ENCODE measurements around the gene SUPT20HL1.
"Not testable (repeated sequence)": the region's sequence is repeated elsewhere in the genome, so short reads cannot be mapped to it uniquely, and the experiment has no call there.

SUPT20HL1 gene

DNA sequence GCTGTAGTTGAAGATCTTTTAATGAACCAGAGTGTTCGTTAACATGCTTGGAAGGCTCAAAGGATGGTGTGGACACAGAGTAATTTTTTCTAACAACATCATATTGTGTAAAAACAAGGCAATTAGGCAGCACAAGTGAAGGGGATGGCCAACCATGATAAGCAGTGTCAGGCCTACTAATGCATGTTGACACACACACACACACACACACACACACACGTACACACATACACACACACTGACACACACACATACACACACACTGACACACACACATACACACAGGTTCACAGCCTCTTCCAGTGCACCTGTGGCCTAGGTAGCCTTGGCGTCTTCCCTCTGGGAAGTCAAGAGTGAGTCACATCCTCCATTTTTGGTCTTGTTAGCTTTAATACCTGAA is at the start of gene SUPT20HL1:
TSS of gene SUPT20HL1 (plus strand) at position 368 of the 400 bp plus-strand sequence. CDS start 2,122 bp downstream, outside the sequence.
- no peak for DNase-seq (ENCODE audit: low read depth)

DNA sequence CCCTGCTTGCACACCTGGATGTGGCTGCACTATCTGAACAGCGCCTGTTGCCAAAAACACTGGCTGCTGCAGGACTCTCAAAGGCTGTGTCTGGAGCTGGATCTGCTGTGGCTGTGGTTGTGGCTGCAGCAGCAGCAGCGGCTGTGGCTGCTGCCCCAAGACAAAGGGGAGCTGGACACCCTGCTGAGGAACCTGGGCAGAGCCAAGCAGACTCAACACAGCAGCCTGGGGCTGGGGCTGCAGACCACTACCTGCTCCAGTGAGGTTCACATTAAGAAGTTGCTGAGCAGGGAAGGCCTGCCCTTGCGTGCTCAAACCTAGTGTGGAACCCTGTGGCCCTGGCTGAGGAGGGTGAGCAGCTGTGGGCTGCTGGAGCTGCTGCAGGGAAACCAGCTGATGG is 49.5 kb upstream of the SUPT20HL1 start:
- not testable (repeated sequence) for DNase-seq (ENCODE audit: low read depth)

DNA sequence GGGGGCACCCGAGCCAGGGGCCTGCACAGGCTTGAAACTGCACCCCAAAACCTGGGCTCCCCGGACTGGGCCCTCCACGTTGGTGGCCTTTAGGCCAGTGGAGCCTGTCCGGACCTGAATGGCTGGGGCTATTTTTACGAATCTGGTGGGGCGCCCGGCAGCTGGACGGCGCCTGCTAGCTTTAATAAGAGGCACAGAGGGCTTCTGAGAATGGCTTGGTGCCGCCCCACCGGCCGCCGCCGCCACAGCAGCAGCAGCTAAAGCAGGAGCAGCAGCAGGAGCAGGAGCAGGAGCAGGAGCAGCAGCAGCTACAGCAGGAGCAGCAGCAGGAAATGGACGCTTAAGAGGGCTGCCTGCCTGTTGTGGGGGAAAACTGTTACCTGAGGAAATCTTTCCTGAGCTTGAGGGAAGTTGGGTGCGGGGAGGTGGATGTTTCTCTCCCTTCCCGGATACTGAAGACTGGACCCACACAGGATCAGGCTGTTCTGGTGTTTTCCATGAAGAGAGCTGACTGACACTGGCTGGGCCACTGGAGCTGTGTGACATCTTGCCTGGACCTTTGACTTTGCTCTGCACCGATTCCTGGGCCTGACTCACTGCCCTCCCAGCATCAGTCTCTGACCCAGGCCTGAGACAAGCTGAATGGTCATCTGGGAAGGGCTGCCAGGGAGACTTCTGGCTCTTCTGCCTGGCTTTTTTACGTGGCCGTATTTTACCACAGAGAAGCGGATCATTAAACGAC is 48.8 kb upstream of the SUPT20HL1 start:
- DNase-seq (ENCODE audit: low read depth), result not testable (repeated sequence)

DNA sequence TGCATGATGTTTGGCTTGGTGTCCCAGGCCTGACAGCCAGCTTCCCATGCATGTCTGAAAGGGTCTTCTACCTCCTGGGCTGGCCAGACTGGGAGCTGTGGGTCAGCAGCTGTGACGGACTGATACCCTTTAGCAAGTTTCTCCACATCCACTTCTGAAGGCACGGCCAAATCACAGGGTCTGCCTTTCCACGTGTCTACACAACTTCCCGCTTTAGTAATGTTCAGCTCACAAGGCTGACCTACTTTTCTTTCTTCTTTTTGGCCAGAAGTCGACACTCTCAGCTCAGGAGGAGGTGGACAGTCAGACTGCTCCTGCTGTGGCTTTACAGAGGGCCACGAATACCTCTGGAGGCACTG is 48.2 kb upstream of the SUPT20HL1 start:
- not testable (repeated sequence) for DNase-seq (ENCODE audit: low read depth)

DNA sequence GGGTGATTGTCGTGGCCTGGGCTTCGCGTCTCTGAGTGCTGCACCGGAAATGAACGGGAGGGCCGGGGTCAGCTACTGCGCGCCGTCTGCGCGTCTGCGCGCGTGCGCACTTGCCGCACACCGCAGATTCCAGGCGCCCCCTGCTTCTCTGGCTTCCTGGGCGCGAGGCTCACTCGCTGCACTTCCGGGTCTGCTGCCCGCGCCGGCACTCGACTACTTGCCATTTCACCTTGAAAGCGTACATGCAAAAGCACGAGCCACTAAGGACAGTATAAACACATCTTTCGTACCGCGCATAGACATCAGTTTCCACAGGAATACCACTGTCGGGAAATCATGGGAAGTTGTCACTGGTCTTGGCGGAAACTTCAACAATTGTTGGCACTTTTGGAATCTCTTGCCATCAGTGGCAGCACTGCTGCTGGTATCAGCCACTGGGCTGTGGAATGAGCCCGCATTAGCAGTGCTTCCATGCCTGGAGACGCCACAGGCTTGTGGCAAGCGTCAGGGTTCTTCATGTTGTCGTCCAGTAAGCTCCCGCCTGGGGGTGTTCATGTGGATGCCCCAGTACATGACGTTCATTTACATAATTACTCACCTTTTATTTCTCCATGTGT is 46.3 kb upstream of the SUPT20HL1 start, which contains the start of gene SUPT20HL2:
TSS of gene SUPT20HL2 (minus strand) at position 51 of the 617 bp plus-strand sequence. CDS start 754 bp downstream, outside the sequence.
- DNase-seq (ENCODE audit: low read depth), result no peak

DNA sequence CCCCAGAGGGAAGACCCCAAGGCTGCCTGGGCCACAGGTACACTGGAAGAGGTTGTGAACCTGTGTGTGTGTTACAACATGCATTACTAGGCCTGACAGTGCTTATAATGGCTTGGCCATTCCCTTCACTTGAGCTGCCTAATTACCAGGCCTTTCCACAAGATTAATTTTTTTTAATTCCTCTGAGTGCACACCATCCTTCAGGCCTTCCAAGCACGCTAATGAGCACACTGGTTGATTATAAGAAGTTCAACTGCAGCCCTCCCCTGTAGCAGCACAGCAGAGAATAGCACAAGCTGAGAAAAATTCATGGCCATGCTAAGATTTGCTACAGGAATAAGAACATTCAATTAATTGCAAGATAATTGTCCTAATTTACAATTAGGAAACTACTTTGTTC is 44.3 kb upstream of the SUPT20HL1 start:
- DNase-seq (ENCODE audit: low read depth), result no peak

DNA sequence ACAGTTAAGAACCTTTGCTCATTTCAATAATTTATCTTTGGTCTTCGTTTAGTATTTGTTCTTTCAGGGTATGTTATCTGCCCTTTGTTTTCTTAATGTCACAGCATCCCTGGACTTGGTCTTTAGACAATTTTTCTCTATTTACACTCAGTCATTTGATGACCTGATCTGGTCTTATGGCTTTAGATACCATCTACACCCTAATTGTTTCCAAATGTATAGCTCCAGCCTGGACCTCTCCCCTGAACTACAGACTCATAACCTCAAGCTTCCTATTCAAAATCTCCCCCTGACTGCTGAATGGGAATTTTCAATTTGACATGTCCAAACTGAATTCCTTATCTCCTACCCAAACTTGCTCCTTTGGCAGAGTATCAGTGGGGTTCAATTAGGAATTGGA is 42.9 kb upstream of the SUPT20HL1 start:
- no peak for DNase-seq (ENCODE audit: low read depth)

DNA sequence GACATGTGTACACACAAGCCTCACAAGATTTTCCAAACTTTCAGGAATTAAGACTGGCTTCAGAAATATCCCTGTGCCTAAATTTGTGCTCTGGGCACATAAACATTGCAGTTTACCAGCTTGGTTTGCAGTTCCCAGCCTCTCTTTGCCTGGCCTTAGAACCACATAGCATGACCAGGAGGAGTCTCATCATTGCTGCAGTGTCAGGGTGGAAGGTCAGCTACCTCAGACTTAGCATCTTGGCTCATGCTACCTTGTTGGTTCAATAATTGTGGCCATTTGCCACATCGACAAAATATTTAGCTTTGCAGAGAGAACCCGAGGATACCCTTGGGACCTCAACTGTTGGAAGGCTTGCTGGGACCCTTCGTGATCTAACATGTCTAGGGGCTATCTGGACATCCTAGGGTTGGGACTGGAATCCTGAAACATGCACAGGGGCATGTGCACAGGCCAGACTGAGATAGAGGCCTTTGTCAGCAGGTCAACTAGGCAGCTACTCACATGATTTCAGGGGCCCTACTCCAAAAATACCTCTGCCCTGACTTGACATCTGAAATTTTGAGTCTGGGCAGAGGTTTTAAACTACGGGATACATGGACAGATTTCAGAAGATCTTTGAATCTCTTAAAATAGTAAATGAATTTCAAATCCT is 38.6 kb upstream of the SUPT20HL1 start:
- no peak for DNase-seq (ENCODE audit: low read depth)

DNA sequence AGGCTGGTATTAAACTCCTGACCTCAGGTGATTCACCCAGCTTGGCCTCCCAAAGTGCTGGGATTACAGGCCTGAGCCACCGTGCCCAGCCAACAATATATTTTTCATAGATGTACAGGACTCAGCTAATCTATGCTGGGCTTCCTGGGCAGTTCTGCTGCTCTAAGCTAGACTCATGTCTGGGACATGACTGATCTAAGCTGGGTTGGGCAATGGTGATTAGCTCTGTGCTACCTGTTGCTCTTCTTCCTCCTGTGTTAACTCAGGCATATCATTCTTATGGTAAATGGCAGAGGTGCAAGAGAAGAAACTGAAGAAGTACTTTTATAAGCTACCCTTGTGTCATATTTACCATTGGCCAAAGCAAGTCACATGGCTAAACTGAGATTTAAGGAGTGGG is 35.2 kb upstream of the SUPT20HL1 start:
- DNase-seq (ENCODE audit: low read depth), result no peak

DNA sequence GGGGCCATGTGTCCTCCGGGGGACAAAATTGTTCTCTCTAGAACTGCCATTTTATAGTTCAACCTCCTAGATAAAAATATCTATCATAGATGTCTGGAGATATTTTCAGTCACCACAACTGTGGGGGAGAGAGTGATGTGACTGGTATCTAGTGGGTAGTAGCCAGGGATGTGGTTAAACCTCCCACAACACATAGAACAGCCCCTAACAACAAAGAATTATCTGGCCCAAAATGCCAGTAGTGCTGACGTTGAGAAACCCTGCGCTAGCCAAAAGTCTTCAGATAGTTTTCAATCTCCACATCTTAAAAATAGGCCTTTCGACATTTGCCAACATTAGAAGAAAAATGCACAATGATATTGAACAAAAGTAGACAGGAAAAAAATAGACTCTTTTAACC is 27.6 kb upstream of the SUPT20HL1 start:
- peak; percentile 18 for DNase-seq (ENCODE audit: low read depth)

DNA sequence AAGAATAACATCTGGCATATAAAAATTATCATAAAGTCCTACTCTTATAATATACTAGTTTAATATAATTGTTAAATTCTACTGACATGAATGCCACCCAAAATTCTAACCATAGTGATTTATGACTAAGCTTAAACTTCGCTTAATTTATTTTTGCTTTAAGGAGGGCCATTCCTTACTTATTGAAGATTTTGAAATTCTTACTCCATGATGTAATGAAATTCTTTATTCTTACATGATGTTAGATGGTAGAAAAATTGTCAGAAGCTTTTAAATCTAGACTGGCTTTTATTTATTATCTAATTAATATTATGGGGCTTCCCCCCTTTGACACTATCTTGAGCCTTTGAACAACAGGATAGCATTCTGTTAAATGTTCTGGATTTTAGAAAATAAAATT is 27.1 kb upstream of the SUPT20HL1 start:
- no peak for DNase-seq (ENCODE audit: low read depth)

DNA sequence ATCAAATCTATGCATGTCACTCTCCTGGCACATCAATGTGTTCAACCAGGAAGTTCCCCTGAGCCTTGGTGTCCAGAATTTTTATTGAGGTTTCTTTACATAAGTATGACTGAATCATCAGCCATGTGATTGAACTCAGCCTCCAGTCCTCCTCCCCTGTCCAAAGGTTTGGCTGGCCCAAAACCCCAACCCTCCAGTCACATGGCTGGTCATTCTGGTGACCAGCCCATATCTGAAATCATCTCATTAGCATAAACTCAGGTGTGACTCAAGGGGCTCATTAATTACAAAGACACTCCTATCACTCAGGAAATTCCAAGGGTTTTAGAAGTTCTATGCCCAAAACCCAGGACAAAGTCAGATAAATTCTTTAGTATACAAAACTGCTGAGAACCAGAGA is 26.0 kb upstream of the SUPT20HL1 start:
- DNase-seq (ENCODE audit: low read depth), result no peak

DNA sequence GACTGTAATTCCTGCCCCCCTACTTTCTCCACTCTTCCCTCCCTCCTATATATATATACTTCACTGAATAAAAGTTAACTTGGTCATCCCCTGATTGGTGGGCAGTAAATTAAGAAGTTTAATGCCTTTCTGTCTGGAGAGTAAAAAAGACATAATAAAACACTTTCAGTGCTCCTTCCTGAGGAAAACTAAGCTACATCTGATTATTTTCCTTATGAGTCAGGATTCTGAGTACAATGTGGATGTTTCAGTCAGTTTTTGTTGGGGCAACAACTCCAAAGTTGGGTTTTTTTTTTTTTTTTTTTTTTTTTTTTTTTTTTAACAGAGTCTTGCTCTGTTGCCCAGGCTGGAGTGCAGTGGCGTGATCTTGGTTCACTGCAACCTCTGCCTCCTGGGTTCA is 24.6 kb upstream of the SUPT20HL1 start:
- peak; percentile 18 for DNase-seq (ENCODE audit: low read depth)

DNA sequence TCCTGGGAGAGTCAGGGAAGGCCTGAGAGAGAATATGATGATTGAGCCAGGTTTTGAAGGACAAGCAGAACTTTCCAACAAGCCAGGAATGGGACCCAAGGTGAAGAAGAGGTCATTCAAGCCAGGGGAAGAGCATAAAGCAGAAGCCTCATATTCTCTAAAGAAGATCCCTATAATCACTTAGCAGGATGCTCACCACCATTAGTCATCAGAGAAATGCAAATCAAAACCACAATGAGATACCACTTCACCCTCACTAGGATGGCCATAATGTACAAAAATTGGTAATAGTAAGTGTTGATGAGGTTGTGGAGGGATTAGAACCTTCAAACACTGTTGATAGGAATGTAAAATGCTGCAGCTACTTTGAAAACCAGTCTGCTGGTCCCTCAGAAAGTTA is 20.5 kb upstream of the SUPT20HL1 start:
- no peak for DNase-seq (ENCODE audit: low read depth)

DNA sequence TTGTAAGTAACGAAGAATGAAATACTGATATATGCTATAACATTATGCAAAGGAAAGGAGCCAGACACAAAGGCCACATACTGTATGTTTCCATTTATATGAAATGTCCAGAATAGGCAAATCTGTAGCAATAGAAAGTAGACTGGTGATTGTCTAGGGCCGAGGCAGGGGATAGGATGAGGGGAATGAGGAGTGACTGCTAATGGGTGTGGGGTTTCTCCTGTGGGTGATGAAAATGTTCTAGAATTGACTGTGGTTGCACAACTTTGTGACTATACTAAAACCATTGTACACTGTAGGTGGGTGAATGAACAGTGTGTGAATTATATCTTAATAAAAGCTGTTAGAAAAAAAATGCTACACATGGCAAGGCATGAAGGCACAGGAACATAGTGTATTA is 19.9 kb upstream of the SUPT20HL1 start:
- DNase-seq (ENCODE audit: low read depth), result no peak

DNA sequence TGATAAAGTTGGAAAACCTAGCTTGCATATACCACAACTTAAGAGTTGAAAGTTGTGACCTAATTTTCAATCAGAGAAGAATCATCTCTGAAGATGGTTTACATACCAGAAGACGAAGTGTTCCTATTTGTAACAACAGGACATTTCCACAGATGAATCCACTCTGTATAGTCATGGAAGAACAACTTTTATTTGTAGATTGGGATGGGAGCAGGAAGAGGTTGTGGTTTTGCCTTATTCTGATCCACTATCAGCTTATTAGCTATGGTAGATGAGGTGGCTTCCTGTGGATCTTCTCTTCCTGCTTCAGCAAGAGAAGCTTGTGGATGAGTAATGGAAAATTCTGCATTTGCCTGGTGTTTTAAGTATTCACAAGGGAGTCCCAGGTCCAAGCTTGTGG is 18.6 kb upstream of the SUPT20HL1 start:
- peak; percentile 64 for DNase-seq (ENCODE audit: low read depth)

DNA sequence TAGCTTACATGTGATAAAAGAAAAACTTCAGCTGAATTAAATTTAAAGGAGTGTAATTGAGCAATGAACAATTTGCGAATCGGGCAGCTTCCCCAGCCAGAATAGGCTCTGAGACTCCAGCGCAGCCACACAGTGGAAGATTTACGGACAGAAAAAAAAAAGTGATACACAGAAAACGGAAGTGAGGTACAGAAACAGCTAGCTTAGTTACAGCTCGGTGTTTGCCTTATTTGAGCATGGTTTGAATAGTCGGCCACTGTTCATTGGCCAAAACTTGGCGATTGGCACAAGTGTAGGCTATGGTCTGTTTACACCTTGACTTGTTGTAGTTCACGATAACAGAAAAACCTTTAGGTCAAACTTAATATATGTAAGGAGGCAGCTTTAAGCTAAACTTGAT is 16.7 kb upstream of the SUPT20HL1 start:
- no peak for DNase-seq (ENCODE audit: low read depth)

DNA sequence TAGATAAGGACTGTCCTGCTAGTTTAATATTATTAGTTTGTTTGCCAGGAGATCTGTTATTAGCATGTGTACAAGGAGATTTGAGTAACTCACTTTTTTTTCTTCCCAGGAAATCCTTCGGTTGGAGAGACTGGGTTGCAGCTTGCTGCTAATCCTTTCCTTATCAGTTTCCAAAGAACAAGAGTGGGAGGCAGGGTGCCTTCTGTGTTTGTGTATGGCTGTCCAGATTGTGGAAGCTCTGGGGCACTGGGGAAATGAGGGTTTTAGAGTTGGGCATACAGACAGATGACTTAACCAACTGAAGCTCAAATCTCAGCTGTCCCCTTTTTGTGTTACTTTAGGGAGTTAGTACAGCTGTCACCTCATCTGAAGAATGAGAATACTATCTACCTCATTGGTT is 12.6 kb upstream of the SUPT20HL1 start:
- no peak for DNase-seq (ENCODE audit: low read depth)

DNA sequence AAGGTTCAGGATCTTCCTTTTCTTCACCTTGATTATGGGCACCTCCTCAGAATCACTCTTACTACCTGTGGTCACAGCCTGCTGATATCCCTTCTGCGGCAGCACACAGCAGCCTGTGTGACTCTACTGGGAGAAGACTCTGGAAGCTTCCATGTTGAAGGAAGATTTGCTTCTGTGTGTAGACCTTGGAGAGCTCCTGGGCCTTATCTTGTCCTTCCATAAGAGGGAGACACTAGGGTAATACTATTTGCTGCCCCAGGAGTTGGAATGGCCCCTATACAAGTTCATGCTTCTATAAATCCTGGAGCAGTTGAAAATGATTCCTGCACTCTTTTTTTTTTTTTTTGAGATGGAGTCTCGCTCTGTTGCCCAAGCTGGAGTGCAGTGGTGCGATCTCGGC is 10.2 kb upstream of the SUPT20HL1 start:
- DNase-seq (ENCODE audit: low read depth), result no peak

DNA sequence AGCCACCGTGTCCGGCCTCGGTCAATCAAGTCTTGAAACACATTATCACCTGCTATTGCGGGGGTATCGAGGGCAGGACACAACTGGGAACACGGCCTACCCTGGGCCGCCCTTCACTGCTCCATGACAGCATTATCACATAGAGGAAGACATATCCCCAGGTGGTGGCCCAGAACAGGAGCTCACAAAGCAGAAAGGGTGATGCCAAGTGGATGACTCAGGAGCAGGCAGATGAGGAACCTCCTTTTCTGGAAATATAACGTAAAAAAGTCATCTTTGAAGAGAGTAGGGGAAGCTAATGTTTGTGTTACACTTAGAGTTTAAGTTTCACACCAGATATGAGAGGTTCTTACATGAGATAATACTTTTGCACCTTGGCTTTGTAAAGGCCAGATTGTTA is 5.3 kb upstream of the SUPT20HL1 start:
- no peak for DNase-seq (ENCODE audit: low read depth)

DNA sequence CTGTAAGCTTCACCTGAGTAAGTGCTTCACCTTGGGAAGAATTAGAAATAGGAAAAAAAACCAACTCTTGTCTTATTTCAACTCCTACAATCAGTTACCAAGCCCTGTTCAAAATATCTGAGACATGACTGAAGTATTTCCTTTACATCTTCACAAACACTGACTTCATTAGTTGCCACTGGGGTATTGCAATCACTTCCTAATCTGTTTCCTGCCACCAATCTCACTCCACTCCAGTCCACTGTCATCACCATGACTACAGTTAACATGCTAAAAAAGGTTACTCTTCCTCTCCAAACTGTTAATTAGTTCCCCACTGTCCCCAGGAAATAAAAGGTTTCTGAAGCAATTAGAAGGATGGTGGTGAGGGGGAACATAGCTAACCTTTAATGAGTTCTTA is 3.3 kb upstream of the SUPT20HL1 start:
- DNase-seq (ENCODE audit: low read depth), result no peak

DNA sequence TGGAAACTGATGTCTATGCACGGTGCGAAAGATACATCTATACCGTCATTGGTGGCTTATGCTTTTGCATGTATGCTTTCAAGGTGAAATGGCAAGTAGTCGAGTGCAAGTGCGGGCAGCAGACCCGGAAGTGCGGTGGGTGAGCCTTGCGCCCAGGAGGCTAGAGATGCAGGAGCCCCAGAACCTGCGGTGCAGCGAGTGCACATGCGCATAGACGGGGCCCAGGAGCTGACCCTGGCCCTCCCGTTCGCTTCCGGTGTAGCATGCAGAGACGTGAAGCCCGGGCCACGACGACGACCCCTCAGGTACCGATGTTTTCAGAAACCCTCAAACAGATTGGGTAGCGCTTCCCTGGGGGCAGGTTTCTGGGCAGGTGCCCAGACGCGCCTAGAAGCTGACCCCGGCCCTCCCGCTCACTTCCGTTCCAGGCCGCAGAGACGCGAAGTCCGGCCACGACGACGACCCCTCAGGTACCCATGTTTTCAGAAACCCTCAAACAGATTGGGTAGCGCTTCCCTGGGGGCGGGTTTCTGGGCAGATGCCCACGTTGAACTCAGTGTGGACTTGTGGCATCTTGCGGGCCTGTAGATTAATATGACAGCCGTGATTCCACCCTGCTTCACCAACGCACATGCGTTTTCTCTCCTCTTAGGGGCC is 1.8 kb downstream of the SUPT20HL1 start:
- DNase-seq (ENCODE audit: low read depth), result not testable (repeated sequence)
